ENCODE measurements around the gene MAB21L1.

DNA sequence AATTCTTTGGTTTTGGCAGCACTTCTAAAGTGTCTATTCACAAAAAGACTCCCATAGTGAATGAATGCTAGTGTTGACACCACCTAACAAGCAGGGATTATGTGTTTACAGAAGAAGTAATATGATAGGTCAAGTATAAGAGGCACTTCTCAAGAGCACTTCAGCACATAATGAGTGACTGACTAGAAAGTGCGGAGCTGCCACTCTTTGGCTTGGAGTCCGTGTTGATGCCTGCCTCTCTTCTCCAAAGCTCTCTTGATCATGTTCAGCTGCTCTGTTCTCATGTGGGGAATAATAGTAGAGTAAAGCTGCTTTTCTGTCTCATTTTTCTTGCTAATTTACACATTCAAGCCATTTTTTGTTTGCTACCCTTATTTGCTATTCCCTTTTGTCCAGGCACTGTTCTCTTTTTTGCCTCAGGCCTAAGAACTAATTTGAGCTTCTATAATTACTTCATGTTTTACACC is 22.7 kb upstream of the MAB21L1 start:
- TF ChIP-seq POLR2A (IDR thresholded peaks at IDR 0.05; ENCODE audit: low read depth, low read length) (no peak), POLR2AphosphoS5 (IDR thresholded peaks at IDR 0.05; ENCODE audit: low read depth, low read length) (no peak), SPI1 (IDR thresholded peaks at IDR 0.05; ENCODE audit: low read depth, low read length) (no peak)

Data from GM12891 (cell line).